Naive thymus-derived CD4-positive, alpha-beta T cell (primary cell): Measurements from ENCODE around the gene GPR107. TPM values are rescaled to one million over a fixed set of nuclear protein-coding genes. Genes with fewer than 3 reads are reported as not detected.
"Not testable (repeated sequence)": the region's sequence is repeated elsewhere in the genome, so short reads cannot be mapped to it uniquely, and the experiment has no call there.

Source experiments
- ATAC-seq: fragments of 150-1000 bp; cut with Tn5 transposase; 2 replicates; pipeline ENCODE4 v1.10.0; 2021; ENCODE audit warnings: mild to moderate bottlenecking, moderate library complexity
- CTCF ChIA-PET: fragments of 350-600 bp; sonication (Branson Sonifier 250); formaldehyde crosslinking; loops from one replicate; lab custom pipeline; 2021; ENCODE audit warnings: antibody characterized with exemption; lab: Charles Lee
- POLR2A ChIA-PET: fragments of 350-600 bp; sonication (Branson Sonifier 250); formaldehyde crosslinking; loops from one replicate; lab custom pipeline; 2021; ENCODE audit warnings: antibody characterized with exemption, inconsistent platforms; lab: Charles Lee
- DNase-seq, 9 donors: peaks; one replicate each; pipeline versions ENCODE4 v3.0.0 to v3.0.0-alpha.2; 2020 to 2022; ENCODE audit warnings: mixed read lengths in 1 of 9
- H3K27ac ChIP-seq: one replicate; pipeline ENCODE4 v1.7.0; 2013; ENCODE audit warnings: mild to moderate bottlenecking, low read depth, low read length, moderate library complexity
- H3K27me3 ChIP-seq, 2 donors: one replicate each; pipeline ENCODE4 v1.7.0; 2013; ENCODE audit warnings: low read length in 2 of 2, mild to moderate bottlenecking in 2 of 2, moderate library complexity in 2 of 2; ENCODE audit not compliant: control insufficient read depth in 2 of 2, insufficient read depth in 2 of 2
- H3K36me3 ChIP-seq, 3 experiments: 1 replicate in 2 of 3; 2 replicates in 1 of 3; pipeline ENCODE4 v1.7.0; 2013; ENCODE audit warnings: low read length in 3 of 3, mild to moderate bottlenecking in 3 of 3, moderate library complexity in 1 of 3; ENCODE audit not compliant: insufficient read depth in 3 of 3, control insufficient read depth in 2 of 3
- H3K4me1 ChIP-seq, 2 donors: one replicate each; pipeline ENCODE4 v1.7.0; 2013; ENCODE audit warnings: low read length in 2 of 2, mild to moderate bottlenecking in 2 of 2, moderate library complexity in 1 of 2; ENCODE audit not compliant: control insufficient read depth in 2 of 2, insufficient read depth in 2 of 2
- H3K4me3 ChIP-seq: 2 replicates; pipeline ENCODE4 v1.7.0; 2013; ENCODE audit warnings: mild to moderate bottlenecking, low read length
- H3K9me3 ChIP-seq, 3 experiments: 1 replicate in 2 of 3; 2 replicates in 1 of 3; pipeline ENCODE4 v1.7.0; 2013; ENCODE audit warnings: low read length in 3 of 3; ENCODE audit not compliant: control insufficient read depth in 2 of 3
- H3K27ac Mint-ChIP-seq, 9 donors: one replicate each; pipeline ENCODE4 v1.8.0; 2020 to 2022; ENCODE audit warnings: mixed read lengths in 9 of 9, mild to moderate bottlenecking in 8 of 9, moderate library complexity in 5 of 9, inconsistent platforms in 2 of 9
- H3K27me3 Mint-ChIP-seq, 5 donors: one replicate each; pipeline ENCODE4 v1.8.0; 2021 to 2022; ENCODE audit warnings: mixed read lengths in 5 of 5, mild to moderate bottlenecking in 1 of 5
- H3K36me3 Mint-ChIP-seq, 5 donors: one replicate each; pipeline ENCODE4 v1.8.0; 2020 to 2022; ENCODE audit warnings: mixed read lengths in 5 of 5, mild to moderate bottlenecking in 3 of 5, inconsistent platforms in 1 of 5
- H3K4me1 Mint-ChIP-seq, 7 donors: one replicate each; pipeline ENCODE4 v1.8.0; 2020 to 2022; ENCODE audit warnings: mixed read lengths in 7 of 7, mild to moderate bottlenecking in 3 of 7, inconsistent platforms in 1 of 7
- H3K4me3 Mint-ChIP-seq, 10 donors: one replicate each; pipeline ENCODE4 v1.8.0; 2020 to 2022; ENCODE audit warnings: mild to moderate bottlenecking in 10 of 10, mixed read lengths in 10 of 10, moderate library complexity in 6 of 10, inconsistent platforms in 2 of 10
- H3K9me3 Mint-ChIP-seq, 11 donors: one replicate each; pipeline ENCODE4 v1.8.0; 2020 to 2022; ENCODE audit warnings: mixed read lengths in 11 of 11, mild to moderate bottlenecking in 4 of 11, inconsistent platforms in 1 of 11, moderate library complexity in 1 of 11
- intact Hi-C, 2 donors: fragments of 100-400 bp; cut with micrococcal nuclease; formaldehyde crosslinking; loops; one replicate each; pipeline ENCODE4 v1.15.1; 2023
- polyA plus RNA-seq, 2 donors: library from polyadenylated mRNA; unstranded; fragments of 300-500 nt; fragmentation: Illumina TruSeq; gene quantifications; one replicate each; pipeline ENCODE4 v1.2.3, GENCODE V29; 2021
- total RNA-seq, 6 experiments: library from RNA in 5 of 6; stranded (reverse) in 5 of 6; gene quantifications; 1 replicate in 5 of 6; 2 replicates in 1 of 6; pipeline ENCODE4 v1.2.3 and lab custom pipeline; 2021 to 2026

GPR107 gene
- total RNA-seq: 10 to 100 TPM; 21.6 to 24.0 (median 22.8) TPM
- polyA plus RNA-seq: 1 to 10 TPM; 2.8 to 3.0 TPM
- total RNA-seq (lab: John Stamatoyannopoulos, UW): 54.2 reads per million, percentile 73 among the genes with 10 or more reads in this experiment

GRCh38 chr9:130053504-130054324 is at the start of gene GPR107:
GPR107 (plus strand) TSS chr9:130053906; CDS start chr9:130053933, 27 bp downstream.
- Histone ChIP-seq H3K4me1 (peaks cover 13% of the 10 kb centered on the region in 2 donors), H3K27me3 (no peaks in the 10 kb centered on the region), H3K27ac (peak within 1 kb of the TSS; percentile 96), H3K9me3 (no peaks in the 10 kb centered on the region), H3K4me3 (peak within 1 kb of the TSS; percentile 92), H3K36me3 (peaks cover 0 to 8% (median 0%) of the 10 kb centered on the region in 3 experiments)
- Mint-ChIP-seq H3K4me1 (peaks cover 6 to 44% (median 31%) of the 10 kb centered on the region in 7 donors), H3K9me3 (no peaks in the 10 kb centered on the region), H3K27ac (peak within 1 kb of the TSS; percentile 92 to 95 (median 94)), H3K36me3 (peaks cover 2 to 6% (median 4%) of the 10 kb centered on the region in 5 donors), H3K4me3 (peak within 1 kb of the TSS; percentile 90 to 96 (median 94)), H3K27me3 (no peaks in the 10 kb centered on the region)
- ChIA-PET POLR2A (interaction anchor here (0.6 to 2.1 kb wide), 16 partner anchors 11 to 411 kb away, joined by 3 to 25 read pairs (median 4); partner anchors contain the start of genes ASB6, C9orf78, FNBP1 and USP20), CTCF (interaction anchor here (0.7 to 1.8 kb wide), 3 partner anchors 14 to 167 kb away, joined by 3 to 4 read pairs (median 3); no protein-coding TSS in a partner anchor)
- intact Hi-C loops: loop anchor here (1.0 to 2.0 kb wide), 4 partner anchors 8 to 229 kb away; partner anchors contain the start of genes FNBP1 (in 1 of the 2) and TOR1A (in 1 of the 2)
- ATAC-seq (peak; percentile 98), DNase-seq (peak; percentile 68 to 88 (median 73))

- H3K4me1 Mint-ChIP-seq: peaks cover 33 to 83% (median 72%) of the 10 kb centered on the region in 7 donors
- H3K27me3 Mint-ChIP-seq: no peaks in the 10 kb centered on the region
- H3K9me3 Mint-ChIP-seq: no peaks in the 10 kb centered on the region
- ATAC-seq (no peak), DNase-seq (no peak)
- POLR2A ChIA-PET: interaction anchor here (0.6 kb wide), 2 partner anchors 25 to 34 kb away, joined by 3 read pairs; no protein-coding TSS in a partner anchor
- peaks cover 42 to 56% of the 10 kb centered on the region in 2 donors for H3K4me1 ChIP-seq
- peaks cover 0 to 20% (median 9%) of the 10 kb centered on the region in 5 donors for H3K36me3 Mint-ChIP-seq
- peak overlapping the region; percentile 43 for H3K27ac ChIP-seq
- H3K4me3 Mint-ChIP-seq: peak overlapping the region in 2 of 10 donors; percentile 19 to 38
- H3K9me3 ChIP-seq: no peaks in the 10 kb centered on the region
- peaks cover 0 to 5% (median 4%) of the 10 kb centered on the region in 3 experiments for H3K36me3 ChIP-seq
- CTCF ChIA-PET: interaction anchor here (0.7 kb wide), 1 partner anchor 41 kb away, joined by 3 read pairs; no protein-coding TSS in a partner anchor
- H3K27me3 ChIP-seq: no peaks in the 10 kb centered on the region
- peak overlapping the region in 8 of 9 donors; percentile 23 to 82 (median 59) for H3K27ac Mint-ChIP-seq
- intact Hi-C loops: no loop called here
- no peak overlapping the region for H3K4me3 ChIP-seq
These were observed 49.7 kb upstream of the GPR107 start for GRCh38 chr9:130003943-130004552.

- H3K27me3 Mint-ChIP-seq, CTCF ChIA-PET, H3K27me3 ChIP-seq, ATAC-seq, H3K9me3 Mint-ChIP-seq, H3K9me3 ChIP-seq, H3K4me3 ChIP-seq, H3K36me3 ChIP-seq, DNase-seq: not testable (repeated sequence)
- Histone ChIP-seq H3K4me1 (peaks cover 42 to 45% of the 10 kb centered on the region in 2 donors), H3K27ac (peak overlapping the region; percentile 67)
- intact Hi-C loops: loop anchor here in 1 of 2 donors (1.0 to 2.0 kb wide), 3 partner anchors 12 to 44 kb away; no protein-coding TSS in a partner anchor
- Mint-ChIP-seq H3K27ac (peak overlapping the region; percentile 78 to 96 (median 88)), H3K4me1 (peaks cover 48 to 87% (median 73%) of the 10 kb centered on the region in 7 donors), H3K4me3 (peak overlapping the region in 9 of 10 donors; percentile 25 to 76 (median 59)), H3K36me3 (peaks cover 4 to 24% (median 13%) of the 10 kb centered on the region in 5 donors)
- POLR2A ChIA-PET: interaction anchor here (0.6 to 0.8 kb wide), 2 partner anchors 9 to 39 kb away, joined by 5 read pairs; no protein-coding TSS in a partner anchor
These were observed 46.8 kb upstream of the GPR107 start for GRCh38 chr9:130006952-130007351.

- peaks cover 38 to 49% of the 10 kb centered on the region in 2 donors for H3K4me1 ChIP-seq
These were observed 45.2 kb upstream of the GPR107 start for GRCh38 chr9:130008538-130008937.

GRCh38 chr9:130009546-130009945 is 44.2 kb upstream of the GPR107 start:
- H3K27me3 ChIP-seq, H3K9me3 Mint-ChIP-seq, CTCF ChIA-PET, H3K9me3 ChIP-seq, H3K27me3 Mint-ChIP-seq, DNase-seq, H3K4me3 ChIP-seq, ATAC-seq, H3K36me3 ChIP-seq, intact Hi-C loops: not testable (repeated sequence)
- H3K27ac Mint-ChIP-seq: peak overlapping the region; percentile 78 to 96 (median 86)
- peak overlapping the region; percentile 76 for H3K27ac ChIP-seq
- peaks cover 33 to 49% of the 10 kb centered on the region in 2 donors for H3K4me1 ChIP-seq
- peaks cover 55 to 86% (median 72%) of the 10 kb centered on the region in 7 donors for H3K4me1 Mint-ChIP-seq
- H3K4me3 Mint-ChIP-seq: peak overlapping the region in 5 of 10 donors; percentile 4 to 59 (median 16)
- POLR2A ChIA-PET: interaction anchor here (0.9 to 1.6 kb wide), 3 partner anchors 14 to 121 kb away, joined by 4 to 8 read pairs (median 5); no protein-coding TSS in a partner anchor
- H3K36me3 Mint-ChIP-seq: peaks cover 4 to 32% (median 15%) of the 10 kb centered on the region in 5 donors

More at GRCh38 chr9:130008538-130008937, 45.2 kb upstream of the GPR107 start:
- ChIA-PET CTCF (no interaction called here), POLR2A (interaction anchor here (0.6 to 1.6 kb wide), 6 partner anchors 9 to 115 kb away, joined by 3 to 6 read pairs (median 4); no protein-coding TSS in a partner anchor)
- Mint-ChIP-seq H3K4me1 (peaks cover 58 to 87% (median 74%) of the 10 kb centered on the region in 7 donors), H3K9me3 (peaks cover 0 to 3% (median 0%) of the 10 kb centered on the region in 11 donors), H3K27ac (peak overlapping the region; percentile 78 to 96 (median 86)), H3K4me3 (peak overlapping the region in 9 of 10 donors; percentile 7 to 61 (median 49)), H3K36me3 (peaks cover 4 to 28% (median 10%) of the 10 kb centered on the region in 5 donors), H3K27me3 (no peaks in the 10 kb centered on the region)
- Histone ChIP-seq H3K27ac (peak overlapping the region; percentile 67), H3K27me3 (no peaks in the 10 kb centered on the region), H3K4me3 (no peak overlapping the region), H3K9me3 (no peaks in the 10 kb centered on the region), H3K36me3 (no peaks in the 10 kb centered on the region)
- intact Hi-C loops: no loop called here
- DNase-seq (no peak), ATAC-seq (no peak)
